ENCODE results near the gene LY6G5B.

LY6G5B gene

GRCh38 chr6:31642798-31643570 is 26.8 kb upstream of the LY6G5B start:
- no peak for TF ChIP-seq SIN3A (IDR thresholded peaks at IDR 0.05; ENCODE audit: borderline replicate concordance, insufficient read depth, low read length)
- no peak for TF ChIP-seq REST (IDR thresholded peaks at IDR 0.05; ENCODE audit: insufficient read depth in 1 of 2, low read depth in 2 of 2, low read length in 2 of 2)
- no peak for TF ChIP-seq POLR2AphosphoS5 (IDR thresholded peaks at IDR 0.05; ENCODE audit: low read depth, low read length)
- TF ChIP-seq TAF1 (IDR thresholded peaks at IDR 0.05; ENCODE audit: borderline replicate concordance, insufficient read depth, low read length), result no peak
- no peak for TF ChIP-seq FOXP2 (optimal IDR thresholded peaks at IDR 0.05; ENCODE audit: borderline replicate concordance, extremely low read depth, extremely low read length, insufficient read depth)

- TF ChIP-seq POLR2AphosphoS5 (IDR thresholded peaks at IDR 0.05; ENCODE audit: low read depth, low read length), result no peak
- no peak for TF ChIP-seq TAF1 (IDR thresholded peaks at IDR 0.05; ENCODE audit: borderline replicate concordance, insufficient read depth, low read length)
- no peak for TF ChIP-seq SIN3A (IDR thresholded peaks at IDR 0.05; ENCODE audit: borderline replicate concordance, insufficient read depth, low read length)
- TF ChIP-seq REST (IDR thresholded peaks at IDR 0.05; ENCODE audit: insufficient read depth in 1 of 2, low read depth in 2 of 2, low read length in 2 of 2), result no peak
- TF ChIP-seq FOXP2 (optimal IDR thresholded peaks at IDR 0.05; ENCODE audit: borderline replicate concordance, extremely low read depth, extremely low read length, insufficient read depth), result no peak
These were observed 25.8 kb upstream of the LY6G5B start for GRCh38 chr6:31643818-31644454.

GRCh38 chr6:31645325-31645724 is 24.5 kb upstream of the LY6G5B start:
- no peak for TF ChIP-seq REST (IDR thresholded peaks at IDR 0.05; ENCODE audit: insufficient read depth in 1 of 2, low read depth in 2 of 2, low read length in 2 of 2)
- no peak for TF ChIP-seq TAF1 (IDR thresholded peaks at IDR 0.05; ENCODE audit: borderline replicate concordance, insufficient read depth, low read length)
- no peak for TF ChIP-seq SIN3A (IDR thresholded peaks at IDR 0.05; ENCODE audit: borderline replicate concordance, insufficient read depth, low read length)
- no peak for TF ChIP-seq FOXP2 (optimal IDR thresholded peaks at IDR 0.05; ENCODE audit: borderline replicate concordance, extremely low read depth, extremely low read length, insufficient read depth)
- TF ChIP-seq POLR2AphosphoS5 (IDR thresholded peaks at IDR 0.05; ENCODE audit: low read depth, low read length), result no peak

- TF ChIP-seq SIN3A (IDR thresholded peaks at IDR 0.05; ENCODE audit: borderline replicate concordance, insufficient read depth, low read length), result peak; percentile 81; the same call in 1 of the 2 replicates
- TF ChIP-seq REST (IDR thresholded peaks at IDR 0.05; ENCODE audit: insufficient read depth in 1 of 2, low read depth in 2 of 2, low read length in 2 of 2), result no peak
- TF ChIP-seq POLR2AphosphoS5 (IDR thresholded peaks at IDR 0.05; ENCODE audit: low read depth, low read length), result no peak; the same call in 1 of the 2 replicates
- TF ChIP-seq TAF1 (IDR thresholded peaks at IDR 0.05; ENCODE audit: borderline replicate concordance, insufficient read depth, low read length), result peak; percentile 11; the same call in 1 of the 2 replicates
- no peak for TF ChIP-seq FOXP2 (optimal IDR thresholded peaks at IDR 0.05; ENCODE audit: borderline replicate concordance, extremely low read depth, extremely low read length, insufficient read depth)
These were observed 18.1 kb upstream of the LY6G5B start for GRCh38 chr6:31651602-31652191.
